Lower leg skin (tissue), 4 donors: ENCODE results near the gene PCDHB2. TPM values are rescaled to one million over a fixed set of nuclear protein-coding genes. Genes with fewer than 3 reads are reported as not detected.

ENCODE experiments used
- DNase-seq, 2 donors: peaks; one replicate each; pipeline ENCODE4 v3.0.0-alpha.2; 2019; ENCODE audit warnings: low spot score in 2 of 2
- H3K4me3 ChIP-seq: fragments of 200-600 bp; sonication (generic); 2 replicates; pipeline ENCODE4 v1.5.1; 2017; ENCODE audit warnings: mild to moderate bottlenecking, low read depth; ENCODE audit not compliant: poor library complexity, severe bottlenecking
- POLR2A ChIP-seq, 2 donors: fragments of 450-650 bp; IDR thresholded peaks; one replicate each; pipeline ENCODE4 v1.6.1; 2016 to 2017; ENCODE audit warnings: antibody characterized with exemption in 2 of 2, mild to moderate bottlenecking in 1 of 2, moderate library complexity in 1 of 2
- WGBS, 2 donors: methylation state at CpG; one replicate each; pipeline ENCODE4 v1.1.5; 2018; 5-methylcytosine and 5-hydroxymethylcytosine counted together
- intact Hi-C: fragments of 100-400 bp; cut with DNase I; formaldehyde crosslinking; loops from one replicate; pipeline ENCODE4 v1.15.0; 2023; ENCODE audit warnings: low total_unique reads
- total RNA-seq, 4 donors: library from RNA; depleted of rRNA; stranded (reverse); fragments of >200 nt; gene quantifications; one replicate each; pipeline ENCODE4 v1.1.0, GENCODE V29; 2016
- TF ChIP-seq, protein P1 (sequence below), 3 donors: fragments of 450-650 bp; IDR thresholded peaks; one replicate each; pipeline ENCODE4 v1.5.1; 2016; ENCODE audit warnings: antibody characterized with exemption in 3 of 3, mild to moderate bottlenecking in 3 of 3, moderate library complexity in 2 of 3

The PCDHB2 gene
- total RNA-seq = 1 to 10 TPM; 2.3 to 6.2 (median 3.2) TPM

DNA sequence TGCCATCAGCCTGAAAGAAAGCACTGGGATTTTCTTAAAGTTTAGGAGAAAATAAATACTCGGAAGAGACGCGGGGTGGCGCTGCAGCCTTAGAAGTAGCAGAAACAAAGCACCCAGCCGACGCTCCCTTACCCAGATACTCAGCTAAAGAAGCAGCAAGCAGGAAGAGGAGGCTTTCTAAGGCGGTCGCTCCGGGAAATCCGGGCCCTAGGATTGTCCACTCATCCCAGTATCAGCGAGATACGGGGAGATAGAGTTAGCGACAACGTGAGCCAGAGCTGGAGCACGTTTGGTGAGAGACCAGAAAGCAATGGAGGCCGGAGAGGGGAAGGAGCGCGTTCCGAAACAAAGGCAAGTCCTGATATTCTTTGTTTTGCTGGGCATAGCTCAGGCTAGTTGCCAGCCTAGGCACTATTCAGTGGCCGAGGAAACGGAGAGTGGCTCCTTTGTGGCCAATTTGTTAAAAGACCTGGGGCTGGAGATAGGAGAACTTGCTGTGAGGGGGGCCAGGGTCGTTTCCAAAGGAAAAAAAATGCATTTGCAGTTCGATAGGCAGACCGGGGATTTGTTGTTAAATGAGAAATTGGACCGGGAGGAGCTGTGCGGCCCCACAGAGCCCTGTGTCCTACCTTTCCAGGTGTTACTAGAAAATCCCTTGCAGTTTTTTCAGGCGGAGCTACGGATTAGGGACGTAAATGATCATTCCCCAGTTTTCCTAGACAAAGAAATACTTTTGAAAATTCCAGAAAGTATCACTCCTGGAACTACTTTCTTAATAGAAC, at the start of gene PCDHB2:
Gene PCDHB2, plus strand, starts transcription at position 135 of the 782 bp plus-strand sequence. Its CDS starts 176 bp downstream, at position 311.
- WGBS, 2 donors = 13 to 20% methylated on average over 29 of the region's 29 CpGs
- TF ChIP-seq, protein P1, sequence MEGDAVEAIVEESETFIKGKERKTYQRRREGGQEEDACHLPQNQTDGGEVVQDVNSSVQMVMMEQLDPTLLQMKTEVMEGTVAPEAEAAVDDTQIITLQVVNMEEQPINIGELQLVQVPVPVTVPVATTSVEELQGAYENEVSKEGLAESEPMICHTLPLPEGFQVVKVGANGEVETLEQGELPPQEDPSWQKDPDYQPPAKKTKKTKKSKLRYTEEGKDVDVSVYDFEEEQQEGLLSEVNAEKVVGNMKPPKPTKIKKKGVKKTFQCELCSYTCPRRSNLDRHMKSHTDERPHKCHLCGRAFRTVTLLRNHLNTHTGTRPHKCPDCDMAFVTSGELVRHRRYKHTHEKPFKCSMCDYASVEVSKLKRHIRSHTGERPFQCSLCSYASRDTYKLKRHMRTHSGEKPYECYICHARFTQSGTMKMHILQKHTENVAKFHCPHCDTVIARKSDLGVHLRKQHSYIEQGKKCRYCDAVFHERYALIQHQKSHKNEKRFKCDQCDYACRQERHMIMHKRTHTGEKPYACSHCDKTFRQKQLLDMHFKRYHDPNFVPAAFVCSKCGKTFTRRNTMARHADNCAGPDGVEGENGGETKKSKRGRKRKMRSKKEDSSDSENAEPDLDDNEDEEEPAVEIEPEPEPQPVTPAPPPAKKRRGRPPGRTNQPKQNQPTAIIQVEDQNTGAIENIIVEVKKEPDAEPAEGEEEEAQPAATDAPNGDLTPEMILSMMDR (IDR thresholded peaks at IDR 0.05) = no peak
- no peak for TF ChIP-seq POLR2A (IDR thresholded peaks at IDR 0.05)
- H3K4me3 ChIP-seq = no peak within 1 kb of the TSS
- intact Hi-C loops = no loop called here
- no peak for DNase-seq

DNA sequence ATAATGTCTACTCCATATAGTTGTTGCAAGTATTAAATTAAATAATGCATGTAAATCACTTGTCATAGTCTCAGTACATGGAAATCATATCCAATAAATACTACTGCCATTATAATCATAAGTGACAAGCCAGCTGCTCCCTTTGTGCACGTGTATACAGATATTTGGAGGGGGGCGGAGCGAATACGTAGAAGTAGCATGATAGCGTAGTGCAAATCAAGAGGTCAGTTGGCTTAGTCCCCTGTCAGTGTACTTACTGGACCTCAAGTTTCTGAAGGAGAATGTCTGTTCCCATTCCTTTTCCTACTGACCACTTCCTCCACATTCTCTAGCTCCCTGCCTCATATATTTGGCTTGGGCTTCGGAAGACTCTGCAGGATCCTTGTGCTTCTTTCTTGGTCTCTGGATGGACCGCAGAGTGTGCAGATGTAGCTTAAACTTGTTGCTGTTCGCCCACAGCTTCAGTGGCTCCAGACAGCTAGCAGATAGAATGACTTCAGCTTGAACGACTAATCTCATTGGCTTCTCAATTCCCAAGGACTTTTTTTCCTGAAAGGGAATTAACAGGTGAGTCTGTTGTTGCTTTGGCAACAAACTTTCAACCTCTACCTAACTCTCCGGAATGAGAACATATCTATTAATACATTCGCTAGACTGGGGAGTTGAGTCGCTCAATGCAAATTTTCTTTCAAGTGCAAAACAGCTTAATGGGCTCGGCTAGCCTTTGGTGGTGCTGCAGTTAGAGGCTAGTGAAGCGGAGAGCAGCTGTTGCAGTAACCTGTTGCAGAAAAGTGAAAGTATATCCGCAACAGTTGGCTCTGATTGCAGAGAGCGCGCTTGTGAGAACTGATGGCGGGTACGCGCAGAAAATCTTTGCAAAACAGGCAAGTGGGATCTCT, 43.5 kb upstream of the PCDHB2 start, which contains the start of gene PCDHB1:
Gene PCDHB1, plus strand, starts transcription at position 753 of the 899 bp plus-strand sequence. Its CDS starts 97 bp downstream, at position 850.
- H3K4me3 ChIP-seq = no peak within 1 kb of the TSS
- 19 to 20% methylated on average over 20 of the region's 20 CpGs for WGBS, 2 donors
- intact Hi-C loops = no loop called here
- DNase-seq = no peak
- TF ChIP-seq, protein P1 (IDR thresholded peaks at IDR 0.05) = no peak
- no peak for TF ChIP-seq POLR2A (IDR thresholded peaks at IDR 0.05)

DNA sequence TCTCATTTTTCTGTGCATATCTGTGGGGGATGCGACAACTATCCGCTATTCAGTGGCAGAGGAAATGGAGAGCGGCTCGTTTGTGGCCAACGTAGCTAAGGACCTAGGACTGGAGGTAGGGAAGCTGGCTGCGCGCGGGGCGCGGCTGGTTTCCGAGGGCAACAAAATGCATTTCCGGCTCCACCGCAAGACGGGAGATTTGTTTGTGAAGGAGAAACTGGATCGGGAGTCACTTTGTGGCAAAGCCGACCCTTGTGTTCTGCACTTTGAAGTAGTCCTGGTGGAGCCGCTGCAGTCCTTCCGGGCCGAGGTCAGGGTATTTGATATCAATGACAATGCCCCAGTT, 42.9 kb upstream of the PCDHB2 start:
- no peak overlapping the region for H3K4me3 ChIP-seq
- no peak for DNase-seq
- intact Hi-C loops = no loop called here
- no peak for TF ChIP-seq POLR2A (IDR thresholded peaks at IDR 0.05)
- TF ChIP-seq, protein P1 (IDR thresholded peaks at IDR 0.05) = no peak
- 5 to 9% methylated on average over 19 of the region's 19 CpGs for WGBS, 2 donors

DNA sequence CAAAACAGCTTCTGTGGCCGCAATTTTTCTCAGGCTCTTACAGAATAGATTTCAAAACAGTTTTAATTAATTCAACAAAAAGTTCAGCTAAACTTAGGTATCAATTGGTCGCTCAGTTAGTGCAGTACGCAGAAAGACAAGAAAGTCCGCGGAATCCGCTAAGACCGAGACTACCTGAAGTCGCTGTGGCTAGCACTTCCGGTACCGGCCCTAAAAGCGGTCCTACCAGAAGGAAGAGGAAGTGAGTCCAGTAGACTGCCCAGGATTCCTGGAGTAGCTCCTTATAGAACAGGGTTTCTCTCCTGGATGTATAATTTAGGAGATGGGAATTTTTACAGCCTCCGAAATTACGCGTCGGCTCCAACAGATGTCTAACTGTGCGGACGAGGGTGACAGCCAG, 16.6 kb upstream of the PCDHB2 start:
- H3K4me3 ChIP-seq = no peak overlapping the region
- no peak for TF ChIP-seq POLR2A (IDR thresholded peaks at IDR 0.05)
- TF ChIP-seq, protein P1 (IDR thresholded peaks at IDR 0.05) = no peak
- intact Hi-C loops = no loop called here
- no peak for DNase-seq
- WGBS, 2 donors = 45 to 51% methylated on average over 17 of the region's 17 CpGs

DNA sequence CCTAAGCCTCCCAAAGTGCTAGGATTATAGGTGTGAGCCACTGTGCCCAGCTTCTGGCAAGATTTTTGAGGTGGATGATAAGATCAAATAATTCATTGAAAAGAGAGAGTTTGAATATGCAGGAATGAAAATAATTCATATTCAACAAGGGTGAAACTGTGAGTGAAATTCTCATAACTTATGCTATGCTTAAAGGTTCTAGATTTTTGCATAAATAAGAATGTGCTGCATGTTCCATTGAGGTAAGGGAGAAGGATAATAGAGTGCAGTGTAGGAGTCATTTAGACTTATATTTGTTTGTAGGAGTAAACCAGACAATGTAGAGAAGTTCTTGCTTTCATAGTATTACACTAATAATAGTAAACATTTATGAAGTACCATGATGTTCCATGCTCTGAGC, 12.2 kb upstream of the PCDHB2 start:
- DNase-seq = no peak
- TF ChIP-seq POLR2A (IDR thresholded peaks at IDR 0.05) = no peak
- TF ChIP-seq, protein P1 (IDR thresholded peaks at IDR 0.05) = no peak
- intact Hi-C loops = no loop called here

More for the DNA sequence above, 12.2 kb upstream of the PCDHB2 start:
- H3K4me3 ChIP-seq = no peak overlapping the region
